GM19467 (cell line): ENCODE results near the gene QKI.
"Not testable (repeated sequence)": the region's sequence is repeated elsewhere in the genome, so short reads cannot be mapped to it uniquely, and the experiment has no call there.

ENCODE experiments used
- ATAC-seq: cut with Tn5 transposase; IDR thresholded peaks from one replicate; pipeline ENCODE4 v1.9.1; 2021; ENCODE audit warnings: mild to moderate bottlenecking, moderate library complexity; ENCODE audit not compliant: unreplicated experiment

QKI gene

DNA sequence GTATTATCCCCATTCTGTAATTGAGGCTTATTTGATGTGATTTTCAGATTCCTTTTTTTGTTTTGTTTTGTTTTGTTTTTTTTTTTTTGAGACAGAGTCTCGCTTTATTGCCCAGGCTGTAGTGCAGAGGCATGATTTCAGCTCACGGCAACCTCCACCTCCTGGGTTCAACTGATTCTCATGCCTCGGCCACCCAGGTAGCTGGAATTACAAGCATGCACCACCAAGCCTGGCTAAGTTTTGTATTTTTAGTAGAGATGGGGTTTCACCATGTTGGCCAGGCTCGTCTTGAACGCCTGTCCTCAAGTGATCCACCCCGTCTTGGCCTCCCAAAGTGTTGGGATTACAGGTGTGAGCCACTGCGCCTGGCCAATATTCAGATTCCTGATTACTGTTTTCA lies 62.4 kb downstream of the QKI start:
- not testable (repeated sequence) for ATAC-seq

DNA sequence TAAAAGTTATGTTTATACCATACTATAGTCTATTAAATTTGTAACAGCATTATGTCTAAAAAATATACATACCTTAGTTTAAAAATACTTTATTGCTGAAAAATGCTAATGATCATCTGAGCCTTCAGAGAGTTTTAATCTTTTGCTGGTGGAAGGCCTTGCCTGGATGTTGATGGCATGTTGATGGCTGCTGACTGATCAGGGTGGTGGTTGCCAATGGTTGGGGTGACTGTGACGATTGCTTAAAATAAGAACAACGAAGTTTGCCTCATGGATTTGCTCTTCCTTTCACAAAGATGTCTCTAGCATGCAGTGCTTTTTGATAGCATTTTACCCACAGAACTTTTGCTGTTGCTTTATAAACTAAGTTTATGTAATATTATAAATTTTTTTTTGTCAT lies 68.6 kb downstream of the QKI start:
- ATAC-seq: no peak

DNA sequence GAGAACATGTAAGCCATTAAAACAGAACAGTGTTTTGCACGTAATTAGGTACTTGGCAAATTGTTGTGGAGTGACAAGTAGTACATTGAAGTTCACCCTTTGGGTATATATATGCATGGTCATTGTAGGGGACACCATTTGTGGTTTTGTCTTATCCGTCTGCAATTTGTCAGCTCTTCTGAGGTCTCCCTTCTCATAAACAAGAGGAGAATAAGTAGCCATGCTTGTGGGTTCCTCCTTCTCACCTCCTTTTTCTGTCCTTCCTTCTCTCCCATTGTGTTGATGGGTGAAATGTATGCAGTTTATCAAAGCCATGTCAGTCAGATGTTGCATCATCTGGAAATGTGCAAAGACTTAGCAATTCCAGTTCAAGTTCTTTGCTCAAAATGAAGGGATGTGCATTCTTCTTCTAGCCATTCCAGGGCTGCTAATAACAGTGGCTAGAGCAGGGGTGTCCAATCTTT lies 70.9 kb downstream of the QKI start:
- ATAC-seq: no peak

DNA sequence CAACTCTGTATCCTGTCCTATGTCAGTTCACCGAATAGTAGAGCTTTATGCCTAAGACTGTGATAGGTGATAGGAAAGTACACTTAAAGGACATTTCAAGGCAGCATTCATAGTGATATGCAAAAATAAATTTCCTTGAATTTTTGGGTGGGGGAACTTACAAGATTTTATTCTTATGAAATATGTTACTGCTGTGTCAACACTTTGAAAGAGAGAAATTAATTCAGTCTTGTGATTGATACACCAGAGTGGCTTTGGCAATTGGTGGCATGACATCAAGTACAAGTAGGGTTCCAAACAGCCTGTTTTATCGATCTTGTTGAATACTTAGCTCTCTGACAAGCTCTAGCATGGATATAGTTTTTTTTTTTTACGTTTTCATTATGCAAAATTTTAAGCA lies 72.3 kb downstream of the QKI start:
- no peak for ATAC-seq

DNA sequence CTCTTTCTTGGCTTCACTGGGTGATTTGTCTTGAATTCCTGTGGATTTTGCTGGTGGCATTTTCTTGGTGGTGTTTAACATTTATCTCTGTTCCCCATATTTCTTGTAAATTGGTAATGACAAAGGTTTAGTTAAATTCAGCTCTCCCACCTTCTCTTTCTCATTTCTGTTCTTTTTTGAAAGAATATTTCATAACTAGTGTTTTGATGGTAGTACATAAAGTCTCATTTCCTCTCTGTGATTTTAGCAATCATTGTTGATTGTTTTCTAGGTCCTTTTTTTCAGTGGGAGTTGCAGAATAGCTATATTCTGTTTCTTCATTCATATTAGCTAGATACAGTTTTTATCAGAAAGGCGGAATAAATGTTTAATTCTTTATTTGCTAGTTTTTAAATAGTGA lies 73.1 kb downstream of the QKI start:
- no peak for ATAC-seq

DNA sequence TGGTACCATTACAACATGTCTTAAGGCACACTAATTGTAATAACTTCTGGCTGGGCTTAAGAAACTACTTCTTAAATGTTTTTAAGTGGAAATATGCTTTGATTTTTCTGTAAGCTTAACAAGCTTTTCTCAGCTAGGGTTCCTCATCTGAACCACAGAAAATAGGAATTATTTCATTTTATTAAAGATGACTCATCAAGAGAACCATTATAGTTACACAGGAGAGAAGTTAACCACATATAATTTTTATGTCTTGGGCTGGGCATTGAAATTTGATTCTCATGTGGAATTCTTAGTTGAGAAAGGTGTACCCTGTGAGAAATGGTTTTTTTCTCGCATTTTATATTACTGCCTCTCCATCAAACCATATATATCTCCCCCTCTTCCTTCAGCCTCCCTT lies 75.1 kb downstream of the QKI start:
- no peak for ATAC-seq

DNA sequence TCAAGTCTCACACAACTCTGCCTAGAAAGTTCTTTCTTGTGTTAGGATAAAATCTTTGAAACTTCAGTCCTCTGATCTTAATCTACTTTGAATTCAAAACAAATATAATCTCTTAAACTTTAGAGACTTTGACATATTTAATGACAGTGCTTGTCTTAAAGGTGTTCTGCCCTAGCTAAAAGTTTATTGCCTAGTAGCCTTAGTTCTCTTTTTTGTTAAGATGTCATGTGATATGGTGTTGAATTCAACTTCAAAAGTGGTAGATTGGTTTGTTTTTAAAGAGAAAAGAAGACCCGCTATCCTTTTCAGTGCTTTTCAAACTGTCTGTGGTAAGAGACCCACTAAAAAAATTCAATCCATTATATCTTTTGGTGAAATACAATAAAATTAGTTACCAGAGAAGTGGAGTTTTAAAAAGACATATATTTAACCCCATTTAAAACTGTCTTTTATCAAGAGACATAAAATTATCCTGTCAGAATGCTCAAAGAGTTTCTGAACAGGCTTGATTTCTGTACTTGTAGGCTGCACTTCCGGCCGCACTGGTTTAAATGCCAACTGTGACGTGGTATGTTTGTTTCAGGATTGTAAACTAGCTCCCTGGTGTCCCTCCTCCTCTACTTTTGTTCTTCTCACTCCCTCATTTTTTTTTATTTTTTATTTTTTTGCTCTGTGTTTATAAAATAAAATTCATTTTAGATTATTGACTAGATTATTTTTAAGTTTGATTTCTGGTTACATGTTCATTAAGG lies 76.5 kb downstream of the QKI start:
- no peak for ATAC-seq

DNA sequence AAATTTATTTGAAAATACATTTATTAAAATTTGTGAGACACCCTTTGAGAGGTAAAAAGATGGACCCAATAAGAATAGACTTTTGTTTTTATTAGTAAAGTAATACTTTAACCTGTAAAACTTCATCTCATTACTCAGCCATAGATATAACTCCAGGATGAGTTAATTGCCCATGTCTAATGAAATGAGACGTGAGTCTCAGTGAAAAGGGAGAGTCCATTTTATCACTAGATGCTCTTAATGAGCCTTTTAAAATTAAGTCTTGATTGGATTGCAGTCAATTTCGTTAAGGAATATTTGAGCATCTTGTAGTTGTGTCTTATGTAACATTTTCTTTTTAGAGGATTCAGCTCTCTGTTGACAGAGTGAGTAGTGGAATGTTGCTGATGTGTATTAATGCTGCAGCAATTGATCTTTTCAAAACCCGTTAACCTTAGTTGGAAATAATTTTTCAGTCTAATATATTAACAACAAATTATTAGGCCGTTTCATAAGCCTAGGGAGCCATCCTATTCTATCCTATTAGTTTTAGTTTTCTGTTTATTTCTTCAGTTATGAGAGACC lies 77.3 kb downstream of the QKI start:
- no peak for ATAC-seq

DNA sequence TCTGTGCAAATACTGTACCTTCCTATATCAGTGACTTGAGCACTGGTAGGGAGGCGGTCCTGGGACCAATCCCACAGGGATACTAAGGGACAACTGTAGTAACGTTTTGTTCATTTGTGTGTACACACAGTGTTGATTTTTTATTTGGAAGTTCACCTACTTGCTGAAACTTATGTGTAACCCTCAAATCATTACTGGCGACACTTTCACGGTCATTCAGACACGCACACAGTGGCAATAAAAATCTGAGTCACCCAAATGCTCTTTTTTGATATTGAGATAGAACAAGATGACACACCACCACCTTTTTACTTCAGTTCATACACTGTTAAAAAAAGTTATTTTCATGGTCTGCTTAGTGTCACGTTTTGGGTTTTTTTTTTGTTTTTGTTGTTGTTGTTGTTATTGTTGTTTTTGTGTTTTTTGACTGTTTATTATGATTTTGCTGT lies 79.8 kb downstream of the QKI start:
- ATAC-seq: no peak

DNA sequence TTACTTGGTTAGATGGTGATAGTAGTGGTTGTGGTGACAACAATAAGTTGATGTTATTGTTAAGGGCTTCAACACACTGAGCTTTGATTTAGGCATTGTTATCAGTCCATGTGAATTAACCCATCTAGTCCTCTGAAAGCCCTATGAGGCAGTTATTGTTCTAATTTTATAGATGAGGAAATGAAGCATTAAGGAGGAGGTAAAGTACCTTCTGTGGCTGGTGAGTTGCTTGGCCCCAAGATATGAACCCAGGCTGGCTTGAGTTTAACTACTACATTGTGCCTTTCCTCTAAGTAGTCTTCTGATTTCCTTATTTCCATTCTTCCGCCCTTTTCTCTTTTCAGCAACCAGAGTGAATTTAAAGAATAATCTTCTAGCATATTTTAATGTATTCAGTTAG lies 81.7 kb downstream of the QKI start:
- no peak for ATAC-seq

DNA sequence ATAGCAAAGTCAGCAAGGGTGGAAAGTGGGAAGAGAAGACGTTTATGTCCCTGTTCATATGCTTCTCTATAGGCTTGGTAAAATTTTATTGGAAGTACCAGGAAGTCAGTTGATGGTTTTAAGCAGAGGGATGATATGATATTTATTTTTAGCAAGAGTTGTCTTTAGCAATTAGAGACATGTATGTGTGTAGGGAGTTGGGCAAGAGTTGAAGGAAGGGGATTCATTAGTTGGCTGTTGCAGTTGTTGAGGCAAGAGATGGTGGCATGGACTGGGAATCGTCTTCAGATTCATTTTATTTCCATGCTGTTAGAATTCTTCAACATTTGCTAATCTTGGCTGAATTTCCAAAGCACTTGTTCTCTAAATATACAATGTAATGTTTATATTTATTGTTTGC lies 85.6 kb downstream of the QKI start:
- ATAC-seq: no peak

DNA sequence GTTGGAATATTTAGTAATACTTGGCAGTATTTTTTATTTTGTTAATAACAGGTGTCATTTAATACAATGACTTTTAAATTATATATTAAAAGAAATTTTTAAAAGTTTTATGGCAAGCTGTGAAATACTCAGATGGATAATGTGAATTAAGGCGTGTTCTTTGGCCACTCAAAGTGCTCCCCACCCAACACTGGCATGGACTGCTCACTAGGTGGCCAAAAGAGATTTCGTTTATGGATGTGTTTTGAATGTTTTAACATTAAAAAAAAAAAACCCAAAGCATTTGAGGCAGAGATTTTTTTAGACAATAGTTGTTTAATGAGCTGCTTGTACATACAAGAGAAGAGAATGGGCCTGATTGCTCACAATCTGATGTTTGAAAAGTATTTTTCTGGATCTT lies 86.5 kb downstream of the QKI start:
- ATAC-seq: no peak

DNA sequence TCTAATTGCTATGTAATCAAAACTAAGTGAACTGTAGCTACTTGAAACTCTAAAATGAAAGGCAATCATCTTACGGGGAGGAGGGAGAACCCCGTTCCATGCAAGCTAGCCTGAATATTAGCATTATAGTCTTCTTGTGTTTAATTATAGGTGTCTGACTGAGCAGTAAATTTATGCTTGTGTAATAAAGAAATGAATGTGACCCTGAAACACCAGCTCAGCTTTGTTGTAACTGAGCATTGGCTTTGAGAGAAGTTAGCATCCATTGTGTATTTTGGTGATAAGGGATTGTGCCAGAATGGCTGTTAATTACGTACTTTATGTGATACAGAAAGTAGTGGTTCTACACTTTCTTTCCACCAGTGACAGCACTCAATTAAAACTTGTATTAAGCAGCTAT lies 86.9 kb downstream of the QKI start:
- no peak for ATAC-seq

DNA sequence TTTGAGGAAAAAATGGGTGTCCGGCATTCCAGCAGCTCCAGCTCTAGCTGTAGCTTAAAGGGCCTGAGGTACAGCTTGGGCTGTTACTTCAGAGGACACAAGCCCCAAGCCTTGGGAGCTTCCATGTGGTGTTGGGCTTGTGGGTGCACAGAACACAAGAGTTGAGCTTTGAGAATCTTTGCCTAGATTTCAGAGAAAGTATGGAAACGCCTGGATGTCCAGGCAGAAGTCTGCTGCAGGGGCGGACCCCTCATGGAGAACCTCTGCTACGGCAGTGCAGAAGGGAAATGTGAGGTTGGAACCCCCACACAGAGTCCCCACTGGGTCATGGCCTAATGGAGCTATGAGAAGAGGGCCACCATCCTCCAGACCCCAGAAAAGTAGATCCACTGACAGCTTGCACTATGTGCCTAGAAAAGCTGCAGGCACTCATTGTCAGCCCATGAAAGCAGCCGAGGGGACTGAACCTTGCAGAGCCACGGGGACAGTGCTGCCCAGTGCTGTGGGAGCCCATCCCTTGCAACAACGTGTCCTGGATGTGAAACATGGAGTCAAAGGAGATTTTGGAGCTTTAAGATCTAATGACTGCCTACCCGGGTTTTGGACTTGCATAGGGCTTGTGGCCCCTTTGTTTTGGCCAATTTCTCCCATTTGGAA lies 90.6 kb downstream of the QKI start:
- ATAC-seq: no peak

DNA sequence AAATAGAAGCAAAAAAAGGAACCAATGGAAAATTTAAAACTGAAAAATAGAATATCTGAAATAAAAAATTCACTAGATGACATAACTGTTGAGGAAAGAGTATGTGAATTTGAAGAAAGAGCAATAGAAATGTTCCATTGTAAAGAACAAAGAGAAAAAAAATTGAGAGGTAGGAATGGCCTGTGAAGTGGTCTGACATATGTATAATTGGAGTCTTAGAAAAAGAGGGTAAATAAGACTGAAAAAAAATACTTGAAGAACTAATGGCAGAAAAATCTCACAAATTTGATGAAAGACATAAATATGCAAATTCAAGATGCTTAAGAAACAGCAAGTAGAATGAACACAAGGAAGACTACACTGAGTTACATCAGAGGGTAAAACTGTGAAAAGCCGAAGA lies 93.4 kb downstream of the QKI start:
- no peak for ATAC-seq

DNA sequence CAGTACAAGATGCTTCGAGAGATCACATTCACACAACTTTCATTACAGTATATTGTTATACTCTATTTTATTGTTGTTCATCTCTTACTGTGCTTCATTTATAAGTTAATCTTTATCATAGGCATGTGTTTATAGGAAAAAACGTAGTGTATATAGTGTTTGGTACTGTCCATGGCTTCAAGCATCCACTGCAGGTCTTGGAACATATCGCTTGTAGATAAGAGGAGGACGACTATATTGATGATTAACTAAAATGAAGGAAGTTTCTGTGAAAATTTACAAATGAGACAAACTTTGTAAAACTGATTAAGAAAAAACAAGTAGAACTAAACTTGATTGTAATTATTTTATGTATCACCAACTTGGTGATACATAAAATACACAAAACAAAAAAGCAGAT lies 98.5 kb downstream of the QKI start:
- ATAC-seq: no peak

DNA sequence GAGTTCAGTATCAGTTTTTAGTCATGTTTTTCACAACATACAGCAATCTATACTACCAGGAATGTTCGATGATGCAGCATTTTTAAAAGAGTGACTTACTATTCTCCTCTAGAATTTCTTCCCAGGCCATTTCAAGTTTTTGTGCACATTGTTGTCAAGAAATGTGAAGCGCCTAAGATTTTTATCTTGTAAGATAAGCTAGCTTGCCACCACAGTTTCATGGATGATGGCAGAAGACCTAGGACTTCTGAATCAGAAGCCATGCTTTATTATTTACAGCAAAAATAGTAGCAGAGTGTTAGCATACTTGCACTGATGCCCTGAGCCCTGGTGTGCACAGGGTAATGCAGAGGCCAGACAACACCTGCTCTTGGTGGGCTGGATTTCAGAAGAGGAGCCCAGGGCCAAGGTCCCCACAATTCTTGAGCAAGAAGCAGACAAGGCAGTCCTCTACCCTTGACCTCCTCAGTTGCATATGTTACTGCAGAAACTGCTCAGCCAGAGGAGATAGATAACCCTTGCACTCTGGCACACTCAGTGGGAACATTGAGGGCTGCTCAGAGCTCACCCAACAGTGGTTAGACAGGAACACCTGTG lies 99.2 kb downstream of the QKI start:
- ATAC-seq: no peak

DNA sequence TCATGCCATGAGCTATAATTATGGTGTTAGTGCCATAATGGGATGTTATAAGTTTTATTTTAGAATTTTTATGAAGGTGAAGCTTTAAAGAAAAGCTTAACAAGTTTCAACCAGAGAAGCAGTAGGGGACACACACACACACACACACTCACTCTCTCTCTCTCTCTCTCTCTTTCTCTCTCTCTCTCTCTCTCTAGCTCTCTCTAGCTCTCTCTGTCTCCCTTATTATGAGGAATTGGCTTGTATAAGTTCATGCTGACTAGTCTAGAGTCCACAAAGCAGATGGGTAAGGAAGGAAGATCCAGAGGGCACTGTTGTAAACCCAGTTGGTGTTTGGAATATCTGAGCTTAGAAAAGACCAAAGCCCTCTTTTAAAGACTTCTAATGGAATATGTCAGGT lies 102.4 kb downstream of the QKI start:
- no peak for ATAC-seq

DNA sequence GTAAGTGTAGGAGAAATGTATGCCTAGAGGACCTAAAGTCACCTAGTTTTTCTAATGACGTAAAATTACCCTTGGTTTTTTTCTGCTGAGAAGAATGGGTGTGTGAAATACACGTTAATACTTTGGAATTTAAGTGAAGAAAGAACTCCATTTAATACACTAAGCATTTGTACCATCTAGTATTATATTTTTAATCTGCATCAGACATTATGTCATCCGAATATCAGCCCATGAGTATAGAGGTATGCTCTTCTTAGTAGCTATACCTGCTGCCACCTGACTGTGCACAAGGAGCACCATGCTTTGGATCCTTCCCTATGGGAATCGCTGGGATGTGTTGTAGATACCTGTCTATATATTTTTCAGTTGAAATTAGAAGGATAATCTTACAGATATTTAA lies 106.4 kb downstream of the QKI start:
- ATAC-seq: no peak

DNA sequence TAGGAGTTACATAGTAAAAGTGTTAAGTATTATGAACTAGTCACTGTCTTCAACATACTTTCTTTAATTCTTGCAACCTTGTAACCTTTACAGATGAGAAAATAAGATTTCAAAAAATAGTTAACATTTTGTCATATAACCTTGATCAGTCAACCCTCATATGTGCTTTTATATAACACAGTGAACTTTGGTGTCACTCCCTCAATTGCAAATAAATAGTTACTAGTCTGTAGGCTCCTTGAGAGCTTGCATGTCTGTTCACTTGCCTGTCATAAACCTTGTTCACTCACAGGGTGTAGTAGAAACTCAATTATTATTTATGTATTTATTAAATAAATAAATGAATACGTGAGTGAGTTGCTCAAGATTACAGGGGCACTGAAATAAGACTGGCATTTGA lies 107.5 kb downstream of the QKI start:
- ATAC-seq: no peak

DNA sequence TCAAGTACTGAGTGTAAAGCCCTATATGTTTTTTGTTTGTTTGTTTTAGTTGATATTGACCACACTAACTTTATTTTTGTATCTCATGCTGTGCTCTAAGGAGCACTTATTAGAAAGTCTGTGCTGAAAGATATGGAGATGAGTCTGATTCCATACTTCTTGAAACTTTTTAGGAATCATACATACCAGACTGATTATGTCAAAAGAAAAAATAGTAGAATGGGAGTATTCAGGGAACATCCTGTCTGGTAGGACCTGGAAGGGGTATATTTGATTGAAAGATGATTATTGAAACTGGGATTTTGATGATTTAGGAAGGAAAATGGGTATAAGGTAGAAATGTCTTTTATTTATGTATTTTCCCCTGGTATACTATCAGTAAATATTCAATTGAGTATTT lies 111.4 kb downstream of the QKI start:
- no peak for ATAC-seq

DNA sequence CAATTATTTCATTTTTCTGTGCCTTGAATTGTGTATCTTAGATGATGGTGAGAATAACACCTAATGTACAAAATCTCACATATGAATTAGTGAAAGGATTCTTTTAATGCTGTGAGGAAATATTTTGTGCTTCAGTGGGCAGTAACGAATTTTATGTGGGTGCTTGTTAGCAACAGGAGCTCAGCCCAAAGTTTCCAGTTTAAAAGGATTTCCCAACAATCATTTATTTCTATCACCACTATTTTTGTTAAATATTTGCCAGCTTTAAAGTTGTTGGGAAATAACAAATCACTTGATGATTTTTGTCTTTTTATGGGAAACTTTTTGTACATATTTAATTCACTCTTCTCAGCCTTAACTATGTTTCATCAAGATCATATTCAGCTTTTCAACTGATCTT lies 111.8 kb downstream of the QKI start:
- no peak for ATAC-seq
